Neural progenitor cell (in vitro differentiated cells): ENCODE data around the gene S100PBP.

Experiments
- EZH2 ChIP-seq: fragments of 200-600 bp; sonication (generic); IDR thresholded peaks from 2 replicates; pipeline ENCODE4 v1.6.1; 2017; ENCODE audit warnings: antibody characterized with exemption, mild to moderate bottlenecking, moderate library complexity
- TF ChIP-seq, protein P1 (sequence below): fragments of 200-600 bp; sonication (generic); IDR thresholded peaks from 2 replicates; pipeline ENCODE4 v1.5.1; 2017; ENCODE audit warnings: antibody characterized with exemption, mild to moderate bottlenecking

DNA sequence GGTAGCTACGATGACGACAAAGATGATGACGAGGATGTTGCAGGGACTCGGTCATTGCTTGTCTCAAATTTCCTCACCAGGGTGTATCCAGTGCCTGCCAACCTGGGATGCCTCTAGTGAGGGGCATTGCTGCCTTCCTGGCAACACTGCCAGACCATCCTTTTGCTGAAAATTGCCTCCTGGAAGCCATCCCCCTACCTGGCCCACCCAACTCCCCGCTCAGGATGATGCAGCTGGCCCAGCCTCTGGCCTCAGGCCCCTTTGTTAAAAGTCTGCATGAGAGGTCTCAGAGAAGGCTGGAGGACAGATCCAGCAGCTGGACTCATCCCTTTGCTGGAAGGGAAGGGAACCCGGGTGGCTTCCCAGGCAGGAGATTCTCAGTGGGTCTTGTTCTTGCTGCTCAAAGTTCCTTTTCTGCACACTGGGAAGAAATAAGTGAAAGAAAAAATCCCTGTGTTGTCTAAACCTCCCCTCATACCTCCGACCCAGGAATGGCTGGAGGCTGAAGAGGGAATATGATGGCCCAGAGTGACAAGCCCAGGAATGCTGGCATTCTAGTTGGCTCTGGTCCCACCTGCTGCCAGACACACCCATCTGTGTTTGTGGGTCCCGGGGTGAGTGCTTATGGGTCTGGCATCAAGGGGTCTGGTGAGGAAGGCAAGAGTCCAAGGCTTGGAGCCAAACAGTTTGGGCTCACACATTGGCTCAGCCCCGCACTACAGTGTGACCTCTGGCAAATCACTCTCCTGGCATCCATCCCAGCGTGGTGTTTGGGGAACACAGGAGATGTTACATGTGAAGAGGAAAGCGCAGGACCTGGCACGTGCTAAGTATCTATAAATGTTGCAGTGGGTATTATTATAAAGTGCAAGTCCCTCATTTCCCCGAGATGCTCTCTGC is 60.0 kb downstream of the S100PBP start:
- TF ChIP-seq, protein P1, sequence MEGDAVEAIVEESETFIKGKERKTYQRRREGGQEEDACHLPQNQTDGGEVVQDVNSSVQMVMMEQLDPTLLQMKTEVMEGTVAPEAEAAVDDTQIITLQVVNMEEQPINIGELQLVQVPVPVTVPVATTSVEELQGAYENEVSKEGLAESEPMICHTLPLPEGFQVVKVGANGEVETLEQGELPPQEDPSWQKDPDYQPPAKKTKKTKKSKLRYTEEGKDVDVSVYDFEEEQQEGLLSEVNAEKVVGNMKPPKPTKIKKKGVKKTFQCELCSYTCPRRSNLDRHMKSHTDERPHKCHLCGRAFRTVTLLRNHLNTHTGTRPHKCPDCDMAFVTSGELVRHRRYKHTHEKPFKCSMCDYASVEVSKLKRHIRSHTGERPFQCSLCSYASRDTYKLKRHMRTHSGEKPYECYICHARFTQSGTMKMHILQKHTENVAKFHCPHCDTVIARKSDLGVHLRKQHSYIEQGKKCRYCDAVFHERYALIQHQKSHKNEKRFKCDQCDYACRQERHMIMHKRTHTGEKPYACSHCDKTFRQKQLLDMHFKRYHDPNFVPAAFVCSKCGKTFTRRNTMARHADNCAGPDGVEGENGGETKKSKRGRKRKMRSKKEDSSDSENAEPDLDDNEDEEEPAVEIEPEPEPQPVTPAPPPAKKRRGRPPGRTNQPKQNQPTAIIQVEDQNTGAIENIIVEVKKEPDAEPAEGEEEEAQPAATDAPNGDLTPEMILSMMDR: no peak
- TF ChIP-seq EZH2: no peak
